WI38 (cell line): ENCODE data around the gene SOCS4.

Experiments
- H3K4me3 ChIP-seq: 2 replicates; pipeline ENCODE4 v1.5.1; 2011; ENCODE audit warnings: low read depth, mild to moderate bottlenecking, control low read depth, low read length
- TF ChIP-seq, protein P1 (sequence below): IDR thresholded peaks from 2 replicates; pipeline ENCODE4 v1.5.1; 2012; ENCODE audit warnings: low read depth, mild to moderate bottlenecking, control low read depth, low read length

SOCS4 gene

DNA sequence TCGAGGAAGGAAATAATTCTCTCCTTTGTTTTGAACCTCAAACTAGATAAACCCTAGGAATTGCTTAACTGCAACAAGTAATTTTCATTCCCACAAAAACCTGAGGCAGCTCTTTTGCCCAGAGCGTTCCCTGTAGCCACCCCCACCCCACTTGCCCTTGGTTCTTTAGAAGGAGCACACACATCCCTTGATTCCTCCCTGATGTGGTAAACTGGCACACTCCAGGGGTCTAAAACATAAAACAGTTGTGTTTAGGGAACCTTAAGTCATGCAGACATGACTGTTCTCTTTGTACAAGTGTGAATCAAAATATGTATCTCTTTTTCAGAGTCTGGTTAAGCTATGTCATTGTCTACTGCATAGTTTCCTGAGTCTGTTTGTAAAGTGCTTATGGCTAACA, 38.4 kb downstream of the SOCS4 start:
- no peak overlapping the region for H3K4me3 ChIP-seq
- TF ChIP-seq, protein P1, sequence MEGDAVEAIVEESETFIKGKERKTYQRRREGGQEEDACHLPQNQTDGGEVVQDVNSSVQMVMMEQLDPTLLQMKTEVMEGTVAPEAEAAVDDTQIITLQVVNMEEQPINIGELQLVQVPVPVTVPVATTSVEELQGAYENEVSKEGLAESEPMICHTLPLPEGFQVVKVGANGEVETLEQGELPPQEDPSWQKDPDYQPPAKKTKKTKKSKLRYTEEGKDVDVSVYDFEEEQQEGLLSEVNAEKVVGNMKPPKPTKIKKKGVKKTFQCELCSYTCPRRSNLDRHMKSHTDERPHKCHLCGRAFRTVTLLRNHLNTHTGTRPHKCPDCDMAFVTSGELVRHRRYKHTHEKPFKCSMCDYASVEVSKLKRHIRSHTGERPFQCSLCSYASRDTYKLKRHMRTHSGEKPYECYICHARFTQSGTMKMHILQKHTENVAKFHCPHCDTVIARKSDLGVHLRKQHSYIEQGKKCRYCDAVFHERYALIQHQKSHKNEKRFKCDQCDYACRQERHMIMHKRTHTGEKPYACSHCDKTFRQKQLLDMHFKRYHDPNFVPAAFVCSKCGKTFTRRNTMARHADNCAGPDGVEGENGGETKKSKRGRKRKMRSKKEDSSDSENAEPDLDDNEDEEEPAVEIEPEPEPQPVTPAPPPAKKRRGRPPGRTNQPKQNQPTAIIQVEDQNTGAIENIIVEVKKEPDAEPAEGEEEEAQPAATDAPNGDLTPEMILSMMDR: no peak

DNA sequence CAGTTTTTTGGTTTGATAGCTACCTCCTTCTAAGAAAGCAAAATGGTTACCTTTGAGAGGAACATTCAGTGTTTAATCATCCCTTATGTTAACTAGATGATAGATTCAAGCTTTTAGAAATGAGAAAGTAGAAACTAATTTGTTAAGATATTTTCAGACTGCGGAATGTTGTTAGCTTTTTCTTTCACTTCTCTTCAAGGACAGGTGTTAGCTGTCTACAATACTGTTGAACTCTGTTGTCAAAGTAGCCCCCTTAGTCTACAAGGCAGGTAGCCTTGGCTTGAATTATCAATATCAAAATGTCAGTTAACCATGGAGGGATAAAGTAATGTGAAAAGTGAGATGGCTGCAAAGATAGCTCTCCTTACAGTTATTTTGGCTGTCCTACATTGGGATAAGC, 39.2 kb downstream of the SOCS4 start:
- TF ChIP-seq, protein P1: no peak
- no peak overlapping the region for H3K4me3 ChIP-seq

DNA sequence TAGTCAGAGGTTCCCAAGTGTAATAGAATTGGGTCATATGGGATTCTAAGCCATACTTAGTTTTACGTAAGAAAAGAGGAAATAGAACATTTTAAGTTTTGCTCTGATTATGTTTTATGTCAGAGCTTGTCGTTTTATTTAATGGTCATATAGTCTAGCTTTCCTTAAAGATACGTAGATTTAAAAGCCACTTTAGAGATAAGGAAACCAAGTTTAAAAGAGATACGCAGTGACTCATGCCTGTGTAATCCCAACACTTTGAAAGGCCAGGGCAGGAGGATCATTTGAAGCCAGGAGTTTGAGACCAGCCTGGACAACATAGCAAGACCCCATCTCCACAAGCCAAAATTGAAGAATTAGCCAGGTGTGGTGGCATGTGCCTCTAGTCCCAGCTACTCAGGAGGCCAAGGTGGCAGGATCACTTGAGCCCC, 44.0 kb downstream of the SOCS4 start:
- no peak overlapping the region for H3K4me3 ChIP-seq
- TF ChIP-seq, protein P1: no peak

DNA sequence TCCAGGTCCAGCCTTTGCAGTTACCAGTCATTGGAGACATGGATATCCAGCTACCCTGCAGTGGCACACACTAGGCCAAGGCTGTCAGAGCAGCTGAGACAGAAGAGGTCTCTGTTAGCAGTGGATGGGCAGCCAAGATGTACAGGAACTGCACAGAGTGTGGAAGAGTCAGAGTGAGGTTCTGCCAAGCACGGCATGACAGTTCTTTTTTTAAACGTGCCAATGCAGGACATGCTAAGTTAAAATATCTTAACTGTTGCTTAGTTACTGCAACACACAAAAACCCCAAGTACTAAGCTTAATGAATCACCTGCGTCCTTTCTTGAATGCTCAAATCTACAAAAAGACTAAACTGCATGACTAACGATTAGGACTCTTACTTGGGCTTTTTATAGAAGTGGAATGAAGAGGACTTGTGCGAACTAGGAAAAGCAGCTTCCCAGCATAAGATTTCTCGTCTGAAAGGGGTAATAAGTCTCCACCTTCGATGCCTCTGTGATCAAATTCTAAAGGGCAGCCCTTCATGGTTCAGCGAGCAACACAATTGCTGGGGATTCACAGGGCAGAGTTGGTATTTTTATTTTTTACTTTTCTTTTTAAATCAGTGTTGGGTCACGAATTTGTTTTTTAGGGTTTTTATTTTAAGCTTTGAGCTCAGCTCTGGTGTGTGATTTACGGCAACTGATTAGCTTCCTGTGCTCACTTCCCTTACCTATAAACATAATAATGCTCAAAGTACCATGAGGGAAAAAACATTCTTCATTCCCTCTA, 45.0 kb downstream of the SOCS4 start:
- TF ChIP-seq, protein P1: no peak
- H3K4me3 ChIP-seq: no peak overlapping the region

DNA sequence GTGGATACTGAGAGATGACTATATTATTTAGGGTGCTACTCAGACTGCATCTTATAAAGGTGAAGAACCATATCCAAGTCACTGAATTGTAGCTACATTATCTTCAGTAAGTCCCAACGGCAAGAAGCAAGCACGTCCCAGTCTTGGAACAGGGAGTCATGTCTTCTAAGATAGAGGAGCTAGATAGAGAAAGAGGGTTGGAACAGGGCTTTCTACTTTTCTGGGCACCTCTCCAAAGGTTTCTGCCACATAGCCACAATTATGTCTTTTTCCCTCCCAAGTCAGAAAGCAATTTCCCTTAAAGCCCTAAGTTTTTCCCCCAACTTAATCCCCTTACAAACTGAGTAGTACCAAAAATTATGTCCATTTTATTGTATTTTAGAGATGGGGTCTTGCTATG, 46.8 kb downstream of the SOCS4 start:
- no peak overlapping the region for H3K4me3 ChIP-seq
- TF ChIP-seq, protein P1: no peak

DNA sequence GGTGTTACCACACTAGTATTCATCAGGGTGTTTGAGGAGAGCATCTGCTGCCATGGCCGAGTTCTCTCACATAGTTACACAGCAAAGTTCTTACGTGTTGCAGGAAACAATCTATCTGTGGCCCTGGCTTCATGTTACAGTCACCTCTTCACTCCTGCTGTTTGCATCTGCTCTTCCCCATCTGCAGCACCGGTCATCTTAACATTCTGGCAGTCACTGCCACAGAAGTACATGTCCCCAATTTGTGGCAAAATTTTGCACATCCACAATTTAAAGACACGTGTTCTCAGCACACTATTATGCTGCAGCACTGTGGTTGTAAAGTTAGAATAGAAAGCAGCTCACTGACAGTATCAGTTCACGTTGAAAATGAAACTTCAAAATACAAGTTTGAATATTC, 47.6 kb downstream of the SOCS4 start:
- no peak overlapping the region for H3K4me3 ChIP-seq
- TF ChIP-seq, protein P1: no peak

DNA sequence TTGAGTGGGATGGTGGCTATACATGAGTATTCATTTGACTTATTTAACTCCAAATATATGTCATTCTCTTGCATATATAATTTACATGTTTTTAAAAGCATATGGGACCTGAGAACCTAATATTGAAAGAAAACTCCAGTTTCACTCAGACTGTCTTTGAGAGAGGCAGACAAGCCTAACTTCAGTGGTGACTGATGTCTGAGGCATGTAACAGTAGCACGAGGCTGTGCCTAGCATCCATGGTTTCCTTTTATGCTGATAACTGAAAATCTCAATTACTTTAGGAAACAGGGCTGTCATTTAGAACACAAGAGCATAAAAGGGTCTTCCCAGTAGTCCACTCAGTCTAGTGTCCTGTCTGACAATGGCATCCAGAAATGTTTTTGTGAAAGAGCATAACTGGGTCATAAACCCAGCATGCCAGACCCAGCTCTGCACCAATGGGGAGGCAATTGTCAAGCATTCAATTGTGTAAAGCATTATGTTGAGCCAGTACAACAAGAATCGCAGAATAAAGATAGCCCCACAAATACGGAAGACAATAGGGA, 48.7 kb downstream of the SOCS4 start:
- H3K4me3 ChIP-seq: no peak overlapping the region
- TF ChIP-seq, protein P1: no peak
